Psoas muscle (tissue), 8 donors: ENCODE data around the gene ARPC4. TPM values are rescaled to one million over a fixed set of nuclear protein-coding genes. Genes with fewer than 3 reads are reported as not detected.
A peak's percentile ranks its signal among the peaks of the same experiment; 100 is the strongest.
"Not testable (repeated sequence)": the region's sequence is repeated elsewhere in the genome, so short reads cannot be mapped to it uniquely, and the experiment has no call there.

ENCODE experiments used
- ATAC-seq, 4 donors: fragments of 200-7000 bp; cut with Tn5 transposase; one replicate each; pipeline ENCODE4 v1.9.1; 2020; ENCODE audit warnings: moderate library complexity in 3 of 4, mild to moderate bottlenecking in 2 of 4
- DNase-seq, 2 donors: peaks; one replicate each; pipeline ENCODE4 v3.0.0-alpha.2; 2020
- H3K27ac ChIP-seq: fragments of 200-600 bp; one replicate; pipeline ENCODE4 v1.8.0; 2022
- H3K27me3 ChIP-seq, 3 donors: fragments of 200-600 bp in 1 of 3; one replicate each; pipeline versions ENCODE4 v1.6.1 to v1.8.0; 2013 to 2022; ENCODE audit warnings: low read length in 2 of 3, mild to moderate bottlenecking in 2 of 3, moderate library complexity in 1 of 3; ENCODE audit not compliant: insufficient read depth in 3 of 3
- H3K36me3 ChIP-seq, 2 donors: fragments of 200-600 bp in 1 of 2; one replicate each; pipeline versions ENCODE4 v1.6.1 to v1.8.0; 2013 to 2022; ENCODE audit warnings: low read depth in 1 of 2, mild to moderate bottlenecking in 1 of 2, moderate library complexity in 1 of 2; ENCODE audit not compliant: insufficient read depth in 1 of 2
- H3K4me1 ChIP-seq: fragments of 200-600 bp; one replicate; pipeline ENCODE4 v1.8.0; 2022
- H3K4me3 ChIP-seq: fragments of 200-600 bp; one replicate; pipeline ENCODE4 v1.8.0; 2022; ENCODE audit warnings: mild to moderate bottlenecking
- H3K9me3 ChIP-seq: fragments of 200-600 bp; one replicate; pipeline ENCODE4 v1.8.0; 2022
- WGBS, 3 donors: extraction: QIAGEN DNeasy Blood & Tissue Kit; methylation state at CpG; one replicate each; pipeline versions ENCODE4 v1.1.6 to v1.1.7; 2013; 5-methylcytosine and 5-hydroxymethylcytosine counted together
- intact Hi-C, 2 donors: fragments of 100-400 bp; cut with DNase I; formaldehyde crosslinking; loops; one replicate each; pipeline versions ENCODE4 v1.11.0 to v1.14.2; 2022
- polyA plus RNA-seq, 3 donors: library from polyadenylated mRNA; stranded (reverse); fragments of 200-250 nt; gene quantifications; one replicate each; pipeline ENCODE4 v1.2.3, GENCODE V29; 2013
- total RNA-seq, 4 donors: library from RNA; stranded (reverse); fragmentation: NEBNext Ultra II Directional in 2 of 4; extraction: Animal tissue kit (Norgen Biotek cat#: 25700) in 2 of 4; gene quantifications; one replicate each; pipeline versions ENCODE4 v1.2.1 to v1.2.4, GENCODE V29; 2021 to 2023
- TF ChIP-seq, protein P1 (sequence below): fragments of 200-600 bp; IDR thresholded peaks from one replicate; pipeline ENCODE4 v1.8.0; 2022; ENCODE audit warnings: antibody characterized with exemption
- donor health status: healthy with polysubstance abuse.
- donor health status: DM: no; HTN: no; CAD: no; lungs with moderate emphysema.
- donor health status: Bipolar disorder and iron deficiency.
- donor health status: healthy.
- donor health status: DM: yes; HTN: yes; CAD: no.
- donor health status: DM: no; HTN: no; CAD: no.
- donor health status: DM: no; HTN: no; CAD: no.
- donor health status: DM: yes; HTN: yes; CAD: no.

The ARPC4 gene
- total and polyA plus RNA-seq, 7 donors = 53.9 to 155 (median 89.6) TPM

GRCh38 chr3:9770276-9770812 is 22.5 kb upstream of the ARPC4 start:
- Histone ChIP-seq H3K27ac (peak overlapping the region; percentile 64), H3K36me3 (peaks cover 0 to 5% of the 10 kb centered on the region in 2 donors), H3K27me3 (peaks cover 0 to 5% (median 0%) of the 10 kb centered on the region in 3 donors), H3K9me3 (no peaks in the 10 kb centered on the region), H3K4me1 (no peaks in the 10 kb centered on the region), H3K4me3 (peak overlapping the region; percentile 71)
- DNase-seq = peak; percentile 91 to 95
- intact Hi-C loops = no loop called here
- 11 to 12% (median 12%) methylated on average over 15 of the region's 15 CpGs for WGBS, 3 donors
- TF ChIP-seq, protein P1, sequence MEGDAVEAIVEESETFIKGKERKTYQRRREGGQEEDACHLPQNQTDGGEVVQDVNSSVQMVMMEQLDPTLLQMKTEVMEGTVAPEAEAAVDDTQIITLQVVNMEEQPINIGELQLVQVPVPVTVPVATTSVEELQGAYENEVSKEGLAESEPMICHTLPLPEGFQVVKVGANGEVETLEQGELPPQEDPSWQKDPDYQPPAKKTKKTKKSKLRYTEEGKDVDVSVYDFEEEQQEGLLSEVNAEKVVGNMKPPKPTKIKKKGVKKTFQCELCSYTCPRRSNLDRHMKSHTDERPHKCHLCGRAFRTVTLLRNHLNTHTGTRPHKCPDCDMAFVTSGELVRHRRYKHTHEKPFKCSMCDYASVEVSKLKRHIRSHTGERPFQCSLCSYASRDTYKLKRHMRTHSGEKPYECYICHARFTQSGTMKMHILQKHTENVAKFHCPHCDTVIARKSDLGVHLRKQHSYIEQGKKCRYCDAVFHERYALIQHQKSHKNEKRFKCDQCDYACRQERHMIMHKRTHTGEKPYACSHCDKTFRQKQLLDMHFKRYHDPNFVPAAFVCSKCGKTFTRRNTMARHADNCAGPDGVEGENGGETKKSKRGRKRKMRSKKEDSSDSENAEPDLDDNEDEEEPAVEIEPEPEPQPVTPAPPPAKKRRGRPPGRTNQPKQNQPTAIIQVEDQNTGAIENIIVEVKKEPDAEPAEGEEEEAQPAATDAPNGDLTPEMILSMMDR = no peak
- peak; percentile 7 to 52 (median 32) for ATAC-seq

DNA sequence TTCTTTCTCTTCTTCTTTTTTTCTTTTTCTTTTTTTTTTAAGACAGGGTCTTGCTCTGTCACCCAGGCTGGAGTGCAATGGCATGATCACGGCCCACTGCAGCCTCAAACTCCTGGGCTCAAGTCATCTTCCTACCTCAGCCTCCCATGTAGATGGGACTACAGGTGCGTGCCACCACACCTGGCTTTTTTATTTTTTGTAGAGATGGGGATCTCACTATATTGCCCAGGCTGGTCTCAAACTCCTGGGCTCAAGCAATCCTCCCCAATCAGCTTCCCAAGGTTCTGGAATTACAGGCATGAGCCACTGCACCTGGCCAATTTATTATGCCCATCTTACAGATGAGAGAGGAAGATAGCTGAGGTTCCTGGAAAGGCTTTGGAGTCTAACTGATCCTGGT is 21.9 kb upstream of the ARPC4 start:
- ATAC-seq, H3K27ac ChIP-seq, H3K4me3 ChIP-seq, DNase-seq, intact Hi-C loops, H3K27me3 ChIP-seq, H3K36me3 ChIP-seq, H3K4me1 ChIP-seq, H3K9me3 ChIP-seq: not testable (repeated sequence)
- WGBS, 3 donors = 86 to 93% (median 91%) methylated on average over 2 of the region's 2 CpGs

- Histone ChIP-seq H3K36me3 (peaks cover 4 to 27% of the 10 kb centered on the region in 2 donors), H3K9me3 (no peaks in the 10 kb centered on the region), H3K27ac (no peak overlapping the region), H3K4me1 (no peaks in the 10 kb centered on the region), H3K27me3 (no peaks in the 10 kb centered on the region), H3K4me3 (no peak overlapping the region)
- DNase-seq (no peak), ATAC-seq (no peak)
- intact Hi-C loops = no loop called here
- 69 to 83% (median 76%) methylated on average over 5 of the region's 5 CpGs for WGBS, 3 donors
- TF ChIP-seq, protein P1 = no peak
These were observed 15.8 kb upstream of the ARPC4 start for GRCh38 chr3:9776896-9777693.

- peaks cover 4 to 32% of the 10 kb centered on the region in 2 donors for H3K36me3 ChIP-seq
- no peaks in the 10 kb centered on the region for H3K4me1 ChIP-seq
- TF ChIP-seq, protein P1 = no peak
- DNase-seq (no peak), ATAC-seq (no peak)
- no peak overlapping the region for H3K27ac ChIP-seq
- no peaks in the 10 kb centered on the region for H3K27me3 ChIP-seq
- H3K4me3 ChIP-seq = no peak overlapping the region
- intact Hi-C loops = no loop called here
- H3K9me3 ChIP-seq = no peaks in the 10 kb centered on the region
- 91 to 100% (median 92%) methylated on average over 1 of the region's 1 CpG for WGBS, 3 donors
These were observed 15.2 kb upstream of the ARPC4 start for GRCh38 chr3:9777694-9778021.

DNA sequence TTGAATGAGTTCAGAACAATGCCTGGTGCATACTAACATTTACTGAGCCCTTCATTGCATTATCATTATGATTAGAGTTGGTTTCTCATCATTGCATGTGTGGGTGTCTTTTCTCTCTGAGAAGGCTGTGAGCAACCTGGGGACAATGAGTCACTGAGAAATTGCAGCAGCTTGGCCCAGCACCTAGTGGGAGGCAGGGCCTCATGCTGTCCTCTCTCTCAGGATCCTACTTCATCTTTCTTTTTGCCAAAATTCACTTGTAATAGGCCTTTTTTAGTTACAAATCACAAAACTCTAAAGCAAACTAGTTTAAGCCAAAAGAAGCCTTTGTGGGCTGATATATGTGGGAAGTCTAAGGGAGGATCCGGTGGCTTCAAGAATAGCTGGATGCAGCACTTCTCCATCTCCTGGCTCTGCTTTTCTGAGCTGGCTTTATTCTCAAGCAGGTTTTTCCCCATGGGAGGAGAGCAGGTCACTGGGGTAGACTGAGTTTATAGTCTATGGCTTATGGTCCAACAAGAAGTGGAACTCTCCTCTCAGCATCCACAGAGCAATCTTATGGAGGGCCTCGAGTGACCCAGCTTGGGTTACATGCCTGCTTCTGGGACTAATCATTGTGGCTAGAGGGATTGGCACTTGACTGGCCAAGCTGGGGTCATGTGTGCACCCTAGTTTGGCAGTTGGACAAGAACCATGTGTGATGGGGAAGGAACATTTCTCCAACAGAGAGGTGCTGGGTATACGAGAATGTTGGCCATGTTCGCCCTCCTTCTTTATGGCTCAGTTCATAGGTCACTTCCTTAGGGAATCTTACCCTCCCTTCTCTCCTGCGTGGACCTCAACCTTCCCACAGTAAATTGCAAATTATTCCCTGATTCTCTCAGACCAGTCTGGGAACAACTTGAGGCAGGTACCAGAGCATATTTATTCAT is 14.5 kb upstream of the ARPC4 start:
- ATAC-seq = peak in 3 of 4 donors; percentile 34 to 63 (median 61)
- WGBS, 3 donors = 64 to 74% (median 70%) methylated on average over 5 of the region's 5 CpGs
- intact Hi-C loops = no loop called here
- H3K27ac ChIP-seq = no peak overlapping the region
- H3K4me1 ChIP-seq = no peaks in the 10 kb centered on the region
- no peaks in the 10 kb centered on the region for H3K9me3 ChIP-seq
- DNase-seq = peak; percentile 47 to 61
- no peaks in the 10 kb centered on the region for H3K27me3 ChIP-seq
- no peak overlapping the region for H3K4me3 ChIP-seq
- TF ChIP-seq, protein P1 = no peak
- H3K36me3 ChIP-seq = peaks cover 4 to 40% of the 10 kb centered on the region in 2 donors
